GM19035 (cell line): Measurements from ENCODE around the gene TBL1XR1.

Source experiments
- ATAC-seq: cut with Tn5 transposase; IDR thresholded peaks from one replicate; pipeline ENCODE4 v1.9.1; 2021; ENCODE audit not compliant: unreplicated experiment

TBL1XR1 gene

GRCh38 chr3:177066068-177066467, 131.2 kb downstream of the TBL1XR1 start:
- no peak for ATAC-seq

GRCh38 chr3:177065285-177066033, 131.8 kb downstream of the TBL1XR1 start:
- ATAC-seq = no peak

GRCh38 chr3:177062052-177062732, 135.1 kb downstream of the TBL1XR1 start:
- no peak for ATAC-seq

GRCh38 chr3:177061369-177061768, 135.9 kb downstream of the TBL1XR1 start:
- ATAC-seq = no peak

- ATAC-seq = no peak
Observed at GRCh38 chr3:177060492-177060891, 136.8 kb downstream of the TBL1XR1 start.

- ATAC-seq = no peak
Observed at GRCh38 chr3:177058648-177059047, 138.6 kb downstream of the TBL1XR1 start.

GRCh38 chr3:177057768-177058167, 139.5 kb downstream of the TBL1XR1 start:
- ATAC-seq = peak; percentile 94

GRCh38 chr3:177056927-177057326, 140.4 kb downstream of the TBL1XR1 start:
- no peak for ATAC-seq

GRCh38 chr3:177055605-177056571, 141.4 kb downstream of the TBL1XR1 start:
- ATAC-seq = no peak

- no peak for ATAC-seq
Observed at GRCh38 chr3:177053107-177053506, 144.2 kb downstream of the TBL1XR1 start.

- no peak for ATAC-seq
Observed at GRCh38 chr3:177051411-177051810, 145.9 kb downstream of the TBL1XR1 start.

- no peak for ATAC-seq
Observed at GRCh38 chr3:177050501-177051237, 146.6 kb downstream of the TBL1XR1 start.

GRCh38 chr3:177045767-177046166, 151.5 kb downstream of the TBL1XR1 start:
- ATAC-seq = no peak

- ATAC-seq = no peak
Observed at GRCh38 chr3:177045222-177045621, 152.1 kb downstream of the TBL1XR1 start.

- ATAC-seq = no peak
Observed at GRCh38 chr3:177041730-177042551, 155.3 kb downstream of the TBL1XR1 start.

GRCh38 chr3:177041021-177041729, 156.1 kb downstream of the TBL1XR1 start:
- no peak for ATAC-seq

- ATAC-seq = no peak
Observed at GRCh38 chr3:177039490-177040274, 157.6 kb downstream of the TBL1XR1 start.

GRCh38 chr3:177037241-177037640, 160.0 kb downstream of the TBL1XR1 start:
- no peak for ATAC-seq
